Measurements from ENCODE around the gene TDRD9. TPM values are rescaled to one million over a fixed set of nuclear protein-coding genes. Genes with fewer than 3 reads are reported as not detected.

Gene TDRD9
- total RNA-seq, 4 donors from 2014 or later, result 0.17 to 1.5 (median 0.31) TPM; not detected in 1

DNA sequence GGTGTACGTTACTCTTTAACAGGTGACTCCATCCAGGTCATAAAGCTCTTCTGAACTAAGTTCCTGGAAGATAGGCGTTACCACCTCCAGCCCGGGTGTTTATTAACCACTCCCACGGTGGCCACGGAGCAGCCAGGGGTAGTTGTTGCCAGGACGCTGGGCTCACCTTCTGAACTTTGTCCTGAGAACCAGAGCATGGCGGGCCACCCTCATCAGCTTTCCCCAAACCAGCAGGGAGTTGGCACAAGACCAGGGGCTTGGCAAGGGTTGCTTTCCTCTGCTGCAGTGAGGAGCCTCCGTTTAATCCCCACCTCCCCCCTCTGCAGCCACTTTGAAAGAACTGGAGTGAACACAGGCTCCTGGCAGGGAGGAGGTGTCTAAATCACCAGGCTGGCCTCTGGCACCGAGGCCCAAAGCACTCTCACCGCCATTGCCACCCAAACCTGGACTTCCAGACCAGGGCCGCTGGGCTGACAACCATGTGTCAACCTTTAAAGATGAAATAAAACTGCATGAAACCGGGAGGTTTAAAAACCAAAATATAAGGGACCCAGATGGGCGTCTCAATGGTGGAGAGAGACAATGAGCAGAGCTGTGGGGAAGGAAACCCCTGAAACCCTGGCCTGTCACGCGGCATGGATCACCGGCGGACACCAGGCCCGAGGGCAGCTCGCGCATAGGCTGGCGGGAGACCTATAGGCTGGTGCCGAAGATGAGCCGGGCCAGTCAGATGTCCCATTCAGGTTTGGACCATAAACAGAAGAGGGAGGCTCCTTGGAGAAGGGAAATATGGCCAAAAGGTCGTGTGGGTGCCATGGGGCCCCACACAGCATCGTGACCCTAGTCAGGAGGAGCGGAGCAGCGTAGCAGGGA, 30.9 kb upstream of the TDRD9 start:
- Histone ChIP-seq H3K9me3 (no peaks in the 10 kb centered on the region), H3K27ac (no peak overlapping the region), H3K4me1 (peaks cover 0 to 5% of the 10 kb centered on the region in 2 donors), H3K27me3 (no peaks in the 10 kb centered on the region), H3K4me3 (no peak overlapping the region), H3K36me3 (no peaks in the 10 kb centered on the region)
- in situ Hi-C loops (cut with MboI; ENCODE audit: low sequenced_read_pairs in 4 of 4) (no loop called here), intact Hi-C loops (cut with DNase I; ENCODE audit: low total_unique reads) (no loop called here)
- TF ChIP-seq POLR2A (IDR thresholded peaks at IDR 0.05) (no peak), CTCF (IDR thresholded peaks at IDR 0.05 in 4 of 5, conservative IDR thresholded peaks at IDR 0.05 in 1 of 5) (no peak)
- DNase-seq, result no peak
- no peak for ATAC-seq

DNA sequence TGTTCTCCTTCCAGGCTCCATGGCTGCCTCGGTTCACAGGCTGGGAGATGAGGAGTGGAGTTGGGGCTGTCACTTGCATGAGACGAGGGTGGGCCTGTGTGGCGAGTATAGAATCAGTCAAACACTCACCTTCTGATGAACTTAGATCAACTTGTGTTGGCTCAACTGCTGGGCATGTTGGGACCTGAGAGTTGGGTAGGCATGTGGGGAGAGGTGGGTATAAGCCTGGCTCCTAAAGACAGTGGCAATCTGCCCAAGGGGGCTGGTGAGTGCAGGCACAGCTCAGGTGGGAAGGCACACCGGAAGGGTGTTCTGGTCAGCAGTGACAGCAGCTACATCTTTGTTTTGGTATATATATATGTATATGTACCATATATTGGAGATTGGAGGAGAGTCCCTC, 30.1 kb upstream of the TDRD9 start:
- no peaks in the 10 kb centered on the region for H3K9me3 ChIP-seq
- intact Hi-C loops (cut with DNase I; ENCODE audit: low total_unique reads) (no loop called here), in situ Hi-C loops (cut with MboI; ENCODE audit: low sequenced_read_pairs in 4 of 4) (no loop called here)
- no peak for DNase-seq
- no peaks in the 10 kb centered on the region for H3K27me3 ChIP-seq
- H3K27ac ChIP-seq, result no peak overlapping the region
- H3K4me1 ChIP-seq, result peaks cover 0 to 5% of the 10 kb centered on the region in 2 donors
- no peak overlapping the region for H3K4me3 ChIP-seq
- ATAC-seq, result no peak
- no peaks in the 10 kb centered on the region for H3K36me3 ChIP-seq
- TF ChIP-seq POLR2A (IDR thresholded peaks at IDR 0.05) (no peak), CTCF (IDR thresholded peaks at IDR 0.05 in 4 of 5, conservative IDR thresholded peaks at IDR 0.05 in 1 of 5) (no peak)

- intact Hi-C loops (cut with DNase I; ENCODE audit: low total_unique reads) (no loop called here), in situ Hi-C loops (cut with MboI; ENCODE audit: low sequenced_read_pairs in 4 of 4) (no loop called here)
- ATAC-seq, result no peak
- H3K27me3 ChIP-seq, result no peaks in the 10 kb centered on the region
- no peaks in the 10 kb centered on the region for H3K9me3 ChIP-seq
- no peak for DNase-seq
- H3K4me3 ChIP-seq, result no peak overlapping the region
- peaks cover 0 to 5% of the 10 kb centered on the region in 2 donors for H3K4me1 ChIP-seq
- no peak for TF ChIP-seq CTCF (IDR thresholded peaks at IDR 0.05 in 4 of 5, conservative IDR thresholded peaks at IDR 0.05 in 1 of 5)
- TF ChIP-seq POLR2A (IDR thresholded peaks at IDR 0.05), result no peak
- no peak overlapping the region for H3K27ac ChIP-seq
- H3K36me3 ChIP-seq, result no peaks in the 10 kb centered on the region
Measured at GRCh38 chr14:103898711-103899110, 29.5 kb upstream of the TDRD9 start.

DNA sequence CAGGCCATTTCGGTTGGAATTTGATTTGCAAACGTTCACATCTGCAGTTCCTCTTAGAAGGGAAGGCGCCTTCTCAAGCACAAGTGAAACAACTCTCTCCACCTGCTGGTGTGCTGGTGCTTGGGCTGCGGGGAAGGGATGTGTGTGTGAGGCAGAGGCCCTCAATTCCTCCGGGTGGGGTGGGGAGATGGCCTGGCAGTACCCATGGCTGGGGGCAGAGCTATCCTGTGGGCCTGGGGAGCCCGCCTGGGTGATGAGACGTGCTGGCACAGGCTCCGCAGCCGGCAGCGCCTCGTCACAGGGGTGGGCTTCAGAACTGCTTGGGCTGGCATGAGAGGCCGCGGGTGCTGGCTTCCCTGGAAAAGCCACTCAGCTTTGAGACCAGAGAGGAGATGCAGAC, 28.9 kb upstream of the TDRD9 start:
- H3K27me3 ChIP-seq, result no peaks in the 10 kb centered on the region
- no peaks in the 10 kb centered on the region for H3K36me3 ChIP-seq
- no peak overlapping the region for H3K27ac ChIP-seq
- ATAC-seq (no peak), DNase-seq (no peak)
- intact Hi-C loops (cut with DNase I; ENCODE audit: low total_unique reads), result no loop called here
- in situ Hi-C loops (cut with MboI; ENCODE audit: low sequenced_read_pairs in 4 of 4), result no loop called here
- no peak overlapping the region for H3K4me3 ChIP-seq
- H3K4me1 ChIP-seq, result peaks cover 0 to 5% of the 10 kb centered on the region in 2 donors
- TF ChIP-seq POLR2A (IDR thresholded peaks at IDR 0.05), result no peak
- TF ChIP-seq CTCF (IDR thresholded peaks at IDR 0.05 in 4 of 5, conservative IDR thresholded peaks at IDR 0.05 in 1 of 5), result no peak
- H3K9me3 ChIP-seq, result no peaks in the 10 kb centered on the region
